LNCAP (cell line): ENCODE data around the gene DHRS9.
A peak's percentile ranks its signal among the peaks of the same experiment; 100 is the strongest.

ENCODE experiments used
- TF ChIP-seq, protein P1 (sequence below): fragments of 450-650 bp; IDR thresholded peaks from 2 replicates; pipeline ENCODE4 v1.5.1; 2017; ENCODE audit warnings: mild to moderate bottlenecking

Gene DHRS9

DNA sequence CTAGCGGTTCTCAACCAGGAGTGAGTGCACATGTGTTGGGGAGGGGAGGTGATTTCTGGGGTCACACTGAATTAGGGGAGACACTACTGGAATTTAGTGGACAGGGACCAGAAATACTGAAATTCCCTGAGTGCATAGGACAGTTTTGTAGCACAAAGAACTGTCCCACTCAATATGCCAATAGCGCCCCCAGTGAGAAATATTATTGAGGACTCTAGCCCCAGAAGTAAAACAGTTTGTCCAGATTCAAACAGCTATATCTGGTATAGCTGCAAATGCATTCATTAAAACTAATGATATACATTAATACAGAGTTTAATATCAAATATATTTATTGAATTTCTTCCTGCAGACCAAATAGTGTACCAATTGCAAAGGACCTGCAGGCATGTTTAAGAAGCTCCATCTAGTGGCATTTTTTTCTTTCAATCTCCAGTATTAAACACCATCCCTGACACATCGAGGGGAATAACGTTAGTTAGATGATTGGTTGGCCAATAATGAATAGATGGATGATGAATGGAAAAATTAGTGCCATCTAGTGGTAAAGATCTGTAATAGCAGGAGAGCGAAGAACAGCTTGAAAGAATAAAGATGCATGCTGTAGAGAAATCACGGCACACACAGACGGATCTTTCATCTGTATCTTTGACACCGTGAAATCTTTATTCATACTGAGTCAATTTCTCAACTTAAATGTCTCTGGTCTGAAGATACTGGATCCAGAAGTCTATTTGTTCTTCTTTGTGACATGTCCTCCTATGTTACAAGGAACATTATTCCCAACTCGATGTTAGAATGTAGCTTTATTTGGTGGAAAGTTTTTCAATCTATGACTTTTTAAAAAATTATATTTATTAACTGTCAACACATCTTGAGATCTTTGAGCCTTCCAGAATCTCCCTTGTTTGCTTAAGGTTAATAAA, 62.5 kb downstream of the DHRS9 start:
- TF ChIP-seq, protein P1, sequence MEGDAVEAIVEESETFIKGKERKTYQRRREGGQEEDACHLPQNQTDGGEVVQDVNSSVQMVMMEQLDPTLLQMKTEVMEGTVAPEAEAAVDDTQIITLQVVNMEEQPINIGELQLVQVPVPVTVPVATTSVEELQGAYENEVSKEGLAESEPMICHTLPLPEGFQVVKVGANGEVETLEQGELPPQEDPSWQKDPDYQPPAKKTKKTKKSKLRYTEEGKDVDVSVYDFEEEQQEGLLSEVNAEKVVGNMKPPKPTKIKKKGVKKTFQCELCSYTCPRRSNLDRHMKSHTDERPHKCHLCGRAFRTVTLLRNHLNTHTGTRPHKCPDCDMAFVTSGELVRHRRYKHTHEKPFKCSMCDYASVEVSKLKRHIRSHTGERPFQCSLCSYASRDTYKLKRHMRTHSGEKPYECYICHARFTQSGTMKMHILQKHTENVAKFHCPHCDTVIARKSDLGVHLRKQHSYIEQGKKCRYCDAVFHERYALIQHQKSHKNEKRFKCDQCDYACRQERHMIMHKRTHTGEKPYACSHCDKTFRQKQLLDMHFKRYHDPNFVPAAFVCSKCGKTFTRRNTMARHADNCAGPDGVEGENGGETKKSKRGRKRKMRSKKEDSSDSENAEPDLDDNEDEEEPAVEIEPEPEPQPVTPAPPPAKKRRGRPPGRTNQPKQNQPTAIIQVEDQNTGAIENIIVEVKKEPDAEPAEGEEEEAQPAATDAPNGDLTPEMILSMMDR: peak; percentile 78

- TF ChIP-seq, protein P1: no peak
These were observed 67.6 kb downstream of the DHRS9 start for GRCh38 chr2:169136885-169137534.

GRCh38 chr2:169137924-169138323, 68.6 kb downstream of the DHRS9 start:
- TF ChIP-seq, protein P1: no peak

- TF ChIP-seq, protein P1: no peak
These were observed 69.8 kb downstream of the DHRS9 start for GRCh38 chr2:169139145-169139544.

- TF ChIP-seq, protein P1: no peak
These were observed 70.8 kb downstream of the DHRS9 start for GRCh38 chr2:169139993-169140767.

- TF ChIP-seq, protein P1: peak; percentile 74
These were observed 72.5 kb downstream of the DHRS9 start for GRCh38 chr2:169141713-169142352.

GRCh38 chr2:169143998-169144397, 74.6 kb downstream of the DHRS9 start:
- TF ChIP-seq, protein P1: no peak
